Measurements from ENCODE around the gene MMP12.
"Not testable (repeated sequence)": the region's sequence is repeated elsewhere in the genome, so short reads cannot be mapped to it uniquely, and the experiment has no call there.

The MMP12 gene

GRCh38 chr11:102874852-102875251 is at the start of gene MMP12:
Gene MMP12 (minus strand): TSS chr11:102874982. CDS start chr11:102874937, 45 bp downstream.
- no peak for DNase-seq (ENCODE audit: low read depth in 2 of 2)

GRCh38 chr11:102921587-102922220 is 46.9 kb upstream of the MMP12 start:
- DNase-seq (ENCODE audit: low read depth in 2 of 2): no peak

GRCh38 chr11:102920118-102920684 is 45.4 kb upstream of the MMP12 start:
- DNase-seq (ENCODE audit: low read depth in 2 of 2): no peak

GRCh38 chr11:102915044-102915375 is 40.2 kb upstream of the MMP12 start:
- no peak for DNase-seq (ENCODE audit: low read depth in 2 of 2)

- no peak for DNase-seq (ENCODE audit: low read depth in 2 of 2)
Observed at GRCh38 chr11:102914238-102915043, 39.7 kb upstream of the MMP12 start.

GRCh38 chr11:102912482-102912830 is 37.7 kb upstream of the MMP12 start:
- no peak for DNase-seq (ENCODE audit: low read depth in 2 of 2)

GRCh38 chr11:102911758-102912481 is 37.1 kb upstream of the MMP12 start:
- DNase-seq (ENCODE audit: low read depth in 2 of 2): no peak

GRCh38 chr11:102905848-102906247 is 31.1 kb upstream of the MMP12 start:
- DNase-seq (ENCODE audit: low read depth in 2 of 2): not testable (repeated sequence)

GRCh38 chr11:102903895-102904294 is 29.1 kb upstream of the MMP12 start:
- DNase-seq (ENCODE audit: low read depth in 2 of 2): not testable (repeated sequence)

GRCh38 chr11:102900346-102900745 is 25.6 kb upstream of the MMP12 start:
- DNase-seq (ENCODE audit: low read depth in 2 of 2): no peak

- DNase-seq (ENCODE audit: low read depth in 2 of 2): no peak
Observed at GRCh38 chr11:102891736-102892135, 17.0 kb upstream of the MMP12 start.

- no peak for DNase-seq (ENCODE audit: low read depth in 2 of 2)
Observed at GRCh38 chr11:102886999-102887398, 12.2 kb upstream of the MMP12 start.

- DNase-seq (ENCODE audit: low read depth in 2 of 2): no peak
Observed at GRCh38 chr11:102883141-102883540, 8.4 kb upstream of the MMP12 start.

GRCh38 chr11:102882389-102883024 is 7.7 kb upstream of the MMP12 start:
- DNase-seq (ENCODE audit: low read depth in 2 of 2): no peak

- DNase-seq (ENCODE audit: low read depth in 2 of 2): no peak
Observed at GRCh38 chr11:102879801-102880200, 5.0 kb upstream of the MMP12 start.

- DNase-seq (ENCODE audit: low read depth in 2 of 2): no peak
Observed at GRCh38 chr11:102878595-102878994, 3.8 kb upstream of the MMP12 start.

- not testable (repeated sequence) for DNase-seq (ENCODE audit: low read depth in 2 of 2)
Observed at GRCh38 chr11:102869354-102869964, 5.3 kb downstream of the MMP12 start.

GRCh38 chr11:102868339-102868738 is 6.4 kb downstream of the MMP12 start:
- DNase-seq (ENCODE audit: low read depth in 2 of 2): no peak

GRCh38 chr11:102864724-102865123 is 10.1 kb downstream of the MMP12 start:
- no peak for DNase-seq (ENCODE audit: low read depth in 2 of 2)

GRCh38 chr11:102853956-102854355 is 20.8 kb downstream of the MMP12 start:
- no peak for DNase-seq (ENCODE audit: low read depth in 2 of 2)

GRCh38 chr11:102853055-102853454 is 21.7 kb downstream of the MMP12 start:
- no peak for DNase-seq (ENCODE audit: low read depth in 2 of 2)

Data from stimulated activated CD4-positive, alpha-beta T cell treated with anti-CD3 and anti-CD28 coated beads, Interleukin-1b, Interleukin-23, amount 100 ng/mL, for 4 hours (primary cell).